HG03439 (cell line): ENCODE measurements around the gene KCTD12.

Source experiments
- ATAC-seq: cut with Tn5 transposase; IDR thresholded peaks from one replicate; pipeline ENCODE4 v1.9.1; 2021; ENCODE audit warnings: mild to moderate bottlenecking, moderate library complexity; ENCODE audit not compliant: unreplicated experiment

KCTD12 gene

DNA sequence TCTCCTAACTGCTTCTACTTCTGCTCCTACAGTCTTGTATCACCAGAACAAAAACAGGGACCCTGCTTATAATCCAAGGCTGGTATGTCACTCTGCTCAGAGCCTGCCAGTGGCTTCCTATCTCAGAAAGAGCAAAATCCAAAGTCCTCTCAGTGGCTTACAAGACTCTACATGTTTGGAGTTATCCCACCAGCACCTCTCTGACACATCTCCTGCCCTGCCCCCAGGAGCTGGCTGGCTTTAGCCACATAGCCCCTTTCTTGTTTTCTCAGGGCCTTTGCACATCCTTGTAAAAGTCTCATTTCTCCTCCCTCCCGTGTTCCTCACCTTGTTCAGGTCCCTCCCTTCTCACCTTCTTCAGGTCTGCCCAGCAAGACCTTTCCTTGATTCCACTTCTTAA lies 2.2 kb upstream of the KCTD12 start:
- ATAC-seq: no peak

DNA sequence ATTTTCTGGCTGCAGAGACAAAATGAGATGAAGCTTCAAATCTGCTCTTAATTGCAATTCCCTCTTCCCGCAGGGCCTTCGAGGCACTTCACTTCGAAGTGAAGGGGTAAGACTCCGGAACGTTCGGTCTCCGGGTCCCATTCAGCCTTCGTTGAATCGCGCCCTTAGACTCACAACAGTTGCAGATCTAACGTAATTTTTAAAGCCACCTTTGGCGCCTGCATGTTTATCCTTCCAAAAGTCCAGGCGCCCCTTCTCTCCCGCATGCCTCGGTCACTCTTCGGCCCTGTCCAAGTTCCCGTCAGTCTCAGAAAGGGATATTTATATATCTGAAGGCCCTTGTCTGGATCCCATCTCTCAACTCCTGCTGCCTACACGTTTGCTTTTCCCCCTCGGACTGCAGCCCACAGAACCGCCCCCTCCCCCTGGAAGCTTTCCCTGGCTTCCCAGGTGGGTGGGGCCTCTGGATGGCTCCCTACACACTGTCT lies 915 bp upstream of the KCTD12 start:
- no peak for ATAC-seq

DNA sequence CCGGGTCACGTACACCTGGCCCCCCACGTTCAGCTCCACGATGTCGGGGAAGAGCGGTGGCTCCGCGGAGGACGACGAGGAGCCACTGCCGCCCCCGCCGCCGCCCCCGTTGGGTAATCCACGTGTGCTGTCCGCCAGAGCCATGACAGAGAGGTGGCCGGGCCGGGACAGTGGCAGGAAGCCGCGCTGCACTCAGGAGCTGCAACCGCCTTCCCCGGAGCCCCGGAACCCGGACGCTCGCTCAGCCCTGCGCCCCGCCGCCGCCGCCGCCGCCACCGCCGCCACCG lies 257 bp downstream of the KCTD12 start:
- ATAC-seq: peak; percentile 31

DNA sequence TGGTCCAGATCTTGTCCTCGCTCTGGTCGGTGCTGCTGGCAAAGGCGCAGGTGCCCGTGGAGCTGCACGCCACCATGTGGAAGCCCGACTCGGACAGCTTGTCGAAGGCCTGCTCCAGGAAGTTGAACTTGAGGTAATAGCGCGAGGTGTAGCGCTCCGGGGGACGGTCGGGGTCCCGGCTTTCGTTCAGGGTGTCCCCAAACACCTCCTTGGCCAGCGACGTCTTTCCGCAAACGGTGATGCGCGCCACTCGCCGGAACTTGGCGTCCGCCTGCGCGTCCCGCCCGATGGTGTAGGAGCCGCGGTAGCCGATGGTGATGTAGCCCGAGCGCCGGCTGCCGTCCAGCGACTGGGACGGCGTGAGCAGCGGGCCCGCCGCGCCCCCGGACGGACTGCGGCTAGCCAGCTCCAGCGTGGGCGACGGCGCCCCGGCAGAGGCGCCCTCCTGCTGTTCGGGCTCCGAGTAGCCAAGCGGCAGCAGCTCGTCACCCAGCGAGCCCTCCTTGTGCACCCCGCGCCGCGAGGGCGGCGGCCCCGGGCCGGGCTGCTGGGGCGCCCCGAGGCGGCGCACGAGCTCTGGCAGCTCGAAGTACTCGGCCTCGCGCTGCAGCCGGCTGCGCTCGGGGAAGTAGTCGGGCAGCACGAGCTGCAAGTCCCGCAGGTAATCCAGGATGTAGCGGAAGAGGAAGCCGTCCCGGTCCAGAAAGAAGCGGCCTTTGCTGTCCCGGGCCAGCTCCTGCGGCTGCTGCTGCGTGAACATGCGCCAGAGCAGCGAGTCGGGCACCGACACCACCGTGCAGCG lies 801 bp downstream of the KCTD12 start:
- ATAC-seq: peak; percentile 54

DNA sequence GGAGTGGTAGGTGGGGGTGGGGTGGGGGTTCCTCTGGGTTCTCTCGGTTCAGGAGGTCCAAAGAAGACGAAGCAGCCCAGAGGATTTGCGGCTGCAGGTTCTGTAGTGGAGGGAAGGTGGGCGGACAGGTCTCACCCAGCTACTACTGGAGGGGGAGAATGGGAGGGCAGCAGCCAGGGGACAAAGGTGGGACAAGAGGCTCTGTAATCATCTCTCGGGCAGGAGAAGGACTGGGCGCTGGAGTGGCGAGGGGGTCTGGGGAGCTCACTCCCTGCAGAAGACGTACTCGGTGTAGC lies 1.4 kb downstream of the KCTD12 start:
- ATAC-seq: no peak

DNA sequence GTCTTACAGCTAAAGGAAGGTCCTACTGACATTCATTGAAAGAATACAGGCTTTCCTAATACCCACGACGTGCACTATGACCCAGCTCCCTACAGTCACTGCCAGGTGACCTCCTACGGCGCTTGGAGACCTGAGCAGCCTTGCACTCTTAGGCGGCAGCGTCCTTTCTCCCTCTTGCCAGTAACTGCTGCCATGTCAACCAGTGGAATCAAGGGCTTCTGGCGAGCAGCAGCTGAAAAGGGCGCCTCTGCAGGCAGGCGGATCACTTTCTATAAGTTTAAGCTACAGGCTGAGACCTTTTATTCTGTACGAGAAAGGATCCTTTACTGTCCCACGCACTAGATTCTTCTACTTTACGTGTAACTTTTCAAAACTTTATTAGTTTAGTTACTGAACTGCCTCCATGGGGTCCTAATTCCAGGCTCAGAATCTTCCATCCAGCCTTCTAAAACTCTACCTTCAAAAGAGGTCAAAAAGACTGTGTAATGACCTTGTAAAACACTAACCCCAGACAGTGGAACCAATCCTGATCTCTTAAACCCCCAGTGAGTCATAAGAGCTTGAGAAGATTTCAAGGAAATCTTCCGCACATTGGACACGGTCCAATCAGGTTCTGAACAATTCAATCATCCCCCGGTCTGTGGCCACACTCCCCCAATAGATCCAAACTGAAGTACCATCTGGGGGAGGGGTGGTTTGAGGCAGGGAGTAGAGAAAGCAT lies 1.9 kb downstream of the KCTD12 start:
- no peak for ATAC-seq

DNA sequence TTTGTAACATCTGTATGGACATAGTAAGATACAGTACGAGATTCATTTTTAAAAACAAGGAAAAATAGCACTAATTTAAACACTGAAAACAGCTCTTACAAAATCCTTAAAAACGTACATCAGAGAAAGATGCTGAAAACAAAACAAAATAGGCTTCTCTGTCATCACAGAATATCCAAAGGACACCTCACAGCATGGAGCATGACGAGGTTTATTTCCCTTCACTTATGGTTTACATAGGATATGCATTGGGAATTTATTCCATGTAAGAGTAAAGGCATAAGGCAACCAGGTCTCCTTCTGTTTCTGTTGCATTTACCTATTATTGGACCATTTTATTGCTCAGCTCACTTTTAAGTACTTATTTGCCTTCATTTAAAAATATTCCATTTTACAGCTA lies 3.0 kb downstream of the KCTD12 start:
- no peak for ATAC-seq

DNA sequence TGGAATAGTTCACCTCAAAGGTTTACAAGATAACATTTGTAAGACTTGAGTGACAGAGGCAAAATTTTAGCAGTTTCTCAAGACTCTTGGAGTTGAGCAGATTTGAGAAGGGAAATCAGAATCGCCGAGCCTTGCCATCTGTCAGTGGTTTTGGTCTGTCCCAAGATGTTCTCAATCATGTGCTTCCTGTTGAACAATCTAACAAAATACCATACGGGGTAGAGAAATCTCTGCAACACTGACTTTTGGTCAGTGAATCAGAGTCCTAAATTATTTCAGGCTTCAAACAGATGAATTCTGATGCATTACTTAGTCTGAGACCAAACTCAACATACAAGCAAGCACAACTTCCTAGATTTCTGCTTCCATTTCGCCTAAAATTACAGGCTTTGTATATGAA lies 3.8 kb downstream of the KCTD12 start:
- ATAC-seq: no peak

DNA sequence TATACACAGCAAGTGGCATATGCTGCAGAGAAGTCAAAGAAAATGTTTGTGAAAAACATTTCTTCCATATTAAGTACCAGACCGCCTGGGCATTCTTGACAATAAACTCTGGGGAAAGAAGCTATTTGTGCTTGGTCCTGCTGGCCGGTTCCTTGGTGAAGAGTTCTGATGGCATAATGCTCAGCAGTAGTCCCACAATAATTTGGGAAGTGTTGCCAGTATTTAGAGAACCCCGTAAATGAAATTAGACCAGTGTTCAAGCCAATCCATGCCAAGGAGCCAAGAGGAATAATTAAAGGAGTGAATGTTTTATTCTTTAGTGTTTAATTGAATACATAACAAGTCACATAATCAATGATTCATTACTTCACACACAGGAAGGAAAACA lies 6.3 kb downstream of the KCTD12 start:
- no peak for ATAC-seq

DNA sequence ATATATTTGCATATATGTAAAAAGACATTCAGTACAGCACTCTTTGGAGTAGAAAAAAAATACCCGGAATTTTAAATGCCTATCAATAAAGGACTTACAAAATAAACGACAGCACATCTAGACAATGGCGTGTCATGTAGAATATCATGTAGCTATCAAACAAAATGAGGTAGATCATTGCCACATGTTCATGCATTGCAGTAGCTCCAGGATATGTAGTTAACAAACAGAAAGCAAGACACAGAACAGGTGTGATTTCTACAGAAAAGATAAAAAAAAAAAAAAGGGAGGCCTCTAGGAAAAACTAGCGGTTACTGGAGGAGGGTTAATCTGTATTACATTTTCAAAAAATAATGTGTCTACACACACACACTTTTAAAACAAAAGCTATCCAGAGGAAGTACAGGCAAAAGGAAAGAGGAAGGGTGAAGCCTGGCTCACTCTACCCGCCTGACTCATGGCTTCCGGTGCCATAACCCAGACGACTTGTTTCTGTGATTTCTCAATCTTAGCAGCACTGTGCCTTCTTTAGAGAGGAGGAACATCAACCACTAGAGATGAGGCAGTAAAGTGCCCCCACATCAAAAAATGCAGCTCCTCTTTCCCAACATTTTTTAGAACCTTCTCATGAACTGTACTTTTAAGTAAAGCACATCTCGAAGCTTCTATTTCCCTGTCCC lies 6.9 kb downstream of the KCTD12 start:
- ATAC-seq: peak; percentile 95

DNA sequence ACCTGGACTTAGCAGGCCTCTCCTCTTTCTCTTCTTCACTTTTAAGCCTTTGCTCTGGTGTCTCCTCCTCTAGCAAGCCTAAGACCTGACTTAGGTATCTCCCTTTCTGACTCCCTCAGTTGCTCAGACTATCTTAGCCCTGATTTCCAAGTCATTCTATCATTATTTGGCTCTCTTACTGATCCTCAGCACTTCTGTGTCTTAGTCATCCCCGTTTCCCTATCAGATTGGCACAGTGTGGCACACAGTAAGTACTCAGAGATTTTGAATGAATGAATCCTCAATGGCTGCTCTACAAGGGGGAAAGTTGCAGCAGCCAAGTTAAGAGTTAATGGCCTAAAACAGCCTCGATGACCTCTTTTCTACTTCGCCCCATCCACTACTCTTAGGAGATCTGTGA lies 8.2 kb downstream of the KCTD12 start:
- no peak for ATAC-seq

DNA sequence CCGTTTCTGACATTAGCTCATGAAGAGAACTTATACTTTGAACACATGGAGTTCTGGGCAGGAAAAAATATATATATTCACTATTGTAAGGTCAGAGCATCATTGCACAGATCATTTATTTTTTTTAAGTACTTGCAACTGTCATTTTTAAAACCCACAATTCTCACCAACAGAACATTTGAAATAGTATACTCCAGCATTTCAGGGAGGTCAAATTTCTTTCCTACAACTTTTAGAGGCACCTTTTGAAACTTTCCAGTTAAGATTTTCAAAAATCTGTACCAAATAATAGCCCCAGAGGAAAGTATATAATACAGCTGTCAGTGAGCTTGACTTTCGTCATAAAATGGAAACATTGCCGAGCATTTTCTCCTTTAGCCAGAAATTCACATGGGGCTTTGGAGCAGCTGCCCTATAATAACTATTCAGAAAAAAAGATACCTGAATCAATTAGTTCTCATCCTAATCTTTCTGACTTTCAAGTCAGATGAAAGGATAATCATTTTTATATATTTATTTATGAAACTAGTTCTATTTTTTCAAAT lies 10.9 kb downstream of the KCTD12 start:
- no peak for ATAC-seq

DNA sequence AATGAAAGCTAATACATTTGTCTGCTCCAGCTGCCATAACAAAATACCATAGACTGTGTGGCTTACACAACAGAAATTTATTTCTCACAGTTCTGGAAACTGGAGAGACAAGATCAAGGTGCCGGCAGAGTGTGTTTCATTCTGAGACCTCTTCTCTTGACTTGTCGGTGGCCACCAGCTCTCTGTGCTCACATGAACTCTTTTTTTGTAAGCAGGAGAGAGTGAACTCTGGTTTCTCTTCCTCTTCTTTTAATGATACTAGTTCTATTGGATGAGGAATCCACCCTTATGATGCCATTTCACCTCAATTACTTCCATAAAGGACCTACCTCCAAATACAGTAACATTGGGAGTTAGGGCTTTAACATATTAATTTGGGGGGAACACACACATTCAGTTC lies 11.7 kb downstream of the KCTD12 start:
- ATAC-seq: no peak

DNA sequence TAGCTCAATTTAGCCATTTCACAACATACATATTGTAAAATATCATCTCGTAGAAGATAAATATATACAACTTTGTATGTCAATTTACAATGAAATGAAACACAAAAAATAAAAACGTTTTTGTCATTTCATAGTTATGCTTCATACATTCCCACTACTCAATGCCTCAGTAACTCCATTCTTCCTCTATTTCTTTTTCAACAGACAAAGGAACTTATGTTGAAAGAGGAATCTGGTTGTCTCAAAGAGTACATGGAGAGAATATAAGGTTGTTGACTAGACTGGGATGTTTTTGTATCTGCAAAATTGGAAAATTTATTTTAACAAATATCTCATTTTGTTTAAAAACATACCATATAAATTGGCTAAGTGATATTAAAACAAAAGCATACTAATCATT lies 12.8 kb downstream of the KCTD12 start:
- no peak for ATAC-seq

DNA sequence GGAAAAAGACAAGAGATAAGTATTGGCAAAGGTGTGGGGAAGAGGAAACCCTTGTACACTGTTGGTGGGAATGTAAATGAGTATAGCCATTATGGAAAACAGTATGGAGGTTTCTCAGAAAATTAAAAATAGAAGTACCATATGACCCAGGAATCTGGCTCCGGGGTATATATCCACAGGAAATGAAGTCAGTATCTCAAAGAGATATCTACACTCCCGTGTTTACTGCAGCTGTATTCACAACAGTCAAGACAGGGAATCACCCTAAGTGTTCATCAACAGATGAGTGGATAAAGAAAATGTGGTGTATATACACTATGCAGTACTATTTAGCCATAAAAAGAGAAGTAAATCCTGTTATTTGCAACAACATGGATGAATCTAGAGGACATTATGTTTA lies 13.5 kb downstream of the KCTD12 start:
- ATAC-seq: no peak

DNA sequence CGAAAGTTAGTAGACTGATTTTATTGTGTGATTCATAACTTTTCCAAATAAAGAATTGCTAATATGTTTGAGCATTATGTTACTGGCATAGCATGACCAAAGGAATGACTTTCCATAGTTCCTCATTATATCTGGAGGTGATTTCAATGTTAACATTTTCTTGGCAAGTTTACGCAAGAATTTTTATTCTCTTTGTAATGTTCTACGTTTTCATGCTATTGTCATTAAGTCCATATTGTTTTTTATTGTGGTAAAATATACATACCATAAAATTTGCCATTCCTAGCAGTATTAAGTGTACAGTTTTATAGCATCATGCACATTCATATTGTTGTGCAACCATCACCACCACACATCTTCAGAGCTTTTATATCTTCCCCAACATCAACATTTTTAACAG lies 14.8 kb downstream of the KCTD12 start:
- no peak for ATAC-seq

DNA sequence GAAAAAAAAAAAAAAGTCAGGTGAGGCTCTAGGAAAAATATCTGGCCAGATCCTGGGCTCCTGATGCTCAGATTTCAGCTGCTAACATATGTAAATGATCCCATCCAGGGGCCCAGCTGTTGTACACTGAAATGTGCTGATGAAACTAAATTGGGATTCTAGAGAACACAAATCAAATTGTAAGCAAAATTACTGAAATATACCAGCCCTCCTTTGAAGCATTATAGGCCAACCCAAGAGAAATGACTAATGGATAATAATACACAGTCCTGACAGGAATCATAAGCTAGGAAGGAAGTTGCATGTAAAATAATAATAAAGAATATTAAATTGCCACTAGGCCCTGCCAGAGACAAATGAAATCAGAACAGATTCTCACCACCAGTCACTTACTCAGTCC lies 17.8 kb downstream of the KCTD12 start:
- no peak for ATAC-seq

DNA sequence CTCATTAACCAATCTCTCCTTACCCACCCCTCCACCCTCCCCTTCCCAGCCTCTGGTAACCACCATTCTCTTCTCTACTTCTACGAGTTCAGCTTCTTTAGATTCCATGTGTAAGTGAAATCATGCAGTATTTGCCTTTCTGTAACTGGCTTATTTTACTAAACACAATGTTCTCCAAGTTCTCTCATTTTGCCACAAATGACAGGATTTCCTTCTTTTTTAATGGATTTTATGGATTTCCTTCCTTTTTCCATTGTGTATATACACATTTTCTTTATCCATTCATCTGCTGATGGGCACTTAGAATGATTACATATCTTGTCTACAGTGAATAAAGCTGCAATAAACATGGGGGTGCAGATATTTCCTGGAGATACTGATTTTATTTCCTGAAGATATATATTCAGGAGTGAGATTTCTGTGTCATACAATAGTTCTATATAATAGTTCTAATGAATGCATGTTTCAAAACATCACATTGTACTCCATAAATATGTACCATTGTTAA lies 20.2 kb downstream of the KCTD12 start:
- no peak for ATAC-seq

DNA sequence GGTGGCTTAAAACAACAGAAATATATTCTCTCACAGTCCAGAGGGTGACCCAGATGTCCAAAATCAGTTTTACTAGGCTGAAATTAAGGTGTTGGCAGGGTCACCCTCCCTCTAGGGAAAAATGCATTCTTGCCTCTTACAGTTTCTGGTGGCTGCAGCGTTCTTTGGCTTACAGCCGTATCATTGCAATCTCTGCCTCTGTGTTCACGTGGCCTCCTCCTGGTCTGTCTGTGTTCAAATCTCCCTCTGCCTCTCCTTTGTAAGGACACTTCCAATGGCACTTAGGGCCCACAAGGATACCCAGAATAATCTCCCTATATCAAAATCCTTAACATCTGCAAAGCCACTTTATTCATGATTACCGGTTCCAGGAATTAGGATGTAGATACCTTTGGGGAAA lies 21.1 kb downstream of the KCTD12 start:
- no peak for ATAC-seq

DNA sequence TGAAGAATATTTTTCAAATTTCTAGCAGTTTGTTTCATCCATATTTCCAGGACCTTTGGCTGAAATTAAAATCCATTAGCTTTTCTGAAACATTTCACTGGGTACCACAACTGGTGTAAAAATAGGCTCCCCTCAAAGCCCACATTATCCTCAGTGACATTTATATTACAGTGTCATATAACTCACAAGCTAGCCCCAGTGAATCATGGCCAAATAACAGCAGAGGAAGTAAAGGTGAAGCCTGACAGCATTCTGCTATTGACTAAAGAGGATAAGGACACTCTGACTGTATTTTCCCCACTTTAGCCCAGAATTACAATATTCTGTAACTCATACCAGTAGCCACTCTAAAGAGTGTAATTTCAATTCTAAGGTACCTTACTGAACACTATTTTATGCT lies 21.9 kb downstream of the KCTD12 start:
- no peak for ATAC-seq

DNA sequence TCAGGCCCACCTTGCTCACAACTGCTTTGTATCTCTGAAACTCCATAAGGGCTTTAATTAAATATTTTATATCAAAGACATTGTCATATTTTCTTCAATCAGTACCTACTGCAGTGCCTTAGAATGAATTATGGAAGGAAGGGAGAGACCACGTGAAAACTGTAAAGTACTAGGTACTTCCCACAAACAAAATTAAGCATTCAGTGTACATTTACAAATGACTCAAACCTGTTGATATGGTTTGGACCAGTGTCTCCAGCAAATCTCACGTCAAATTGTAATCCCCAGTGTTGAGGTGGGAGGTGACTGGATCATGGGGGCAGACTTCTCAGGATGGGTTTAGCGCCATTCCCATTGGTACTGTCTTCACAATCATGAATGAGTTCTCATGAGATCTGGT lies 23.2 kb downstream of the KCTD12 start:
- ATAC-seq: no peak

DNA sequence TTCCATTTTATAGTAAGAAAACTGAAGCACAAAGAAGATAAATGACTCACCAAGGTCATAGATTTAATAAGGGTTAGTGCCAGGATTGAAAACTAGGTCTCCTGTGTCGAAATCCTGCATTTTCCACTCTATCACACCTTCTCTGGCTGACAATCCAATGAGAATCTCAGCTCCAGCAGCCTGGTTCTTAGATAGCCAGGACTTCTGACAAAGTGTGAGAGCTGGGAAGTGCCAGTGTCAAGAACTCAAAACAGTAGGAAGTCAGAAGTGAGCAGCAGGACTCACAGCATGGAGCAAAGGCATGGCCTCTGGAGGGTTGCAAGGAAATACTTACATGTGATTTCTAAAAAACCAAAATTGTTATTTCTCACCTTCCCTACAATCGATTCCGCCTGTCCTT lies 24.3 kb downstream of the KCTD12 start:
- no peak for ATAC-seq
